PFSK-1 (cell line): ENCODE measurements around the gene FGFR4.

Source experiments
- FOXP2 ChIP-seq: optimal IDR thresholded peaks from 2 replicates; pipeline ENCODE3; 2011; ENCODE audit warnings: borderline replicate concordance, control low read depth, inconsistent platforms; ENCODE audit not compliant: insufficient read depth; ENCODE audit errors: extremely low read length, extremely low read depth
- POLR2AphosphoS5 ChIP-seq: IDR thresholded peaks from 2 replicates; pipeline ENCODE4 v1.6.1; 2012; ENCODE audit warnings: low read depth, mild to moderate bottlenecking, control low read depth, low read length, moderate library complexity
- SIN3A ChIP-seq: IDR thresholded peaks from 2 replicates; pipeline ENCODE4 v1.6.1; 2012; ENCODE audit warnings: mild to moderate bottlenecking, low read length, moderate library complexity, borderline replicate concordance; ENCODE audit not compliant: insufficient read depth
- TAF1 ChIP-seq: IDR thresholded peaks from 2 replicates; pipeline ENCODE4 v1.6.1; 2012; ENCODE audit warnings: low read length, control low read depth, borderline replicate concordance; ENCODE audit not compliant: insufficient read depth
- TF ChIP-seq, protein P1 (sequence below), 2 experiments: IDR thresholded peaks; 2 replicates each; pipeline versions ENCODE4 v1.6.1 to v1.8.0; 2011 to 2012; ENCODE audit warnings: low read depth in 2 of 2, low read length in 2 of 2, control low read depth in 1 of 2, inconsistent platforms in 1 of 2, mild to moderate bottlenecking in 1 of 2, moderate library complexity in 1 of 2; ENCODE audit not compliant: insufficient read depth in 1 of 2

Gene FGFR4

GRCh38 chr5:177064500-177065277 is 22.0 kb upstream of the FGFR4 start:
- TF ChIP-seq TAF1 (no peak), POLR2AphosphoS5 (no peak), SIN3A (no peak), FOXP2 (no peak)
- TF ChIP-seq, protein P1, sequence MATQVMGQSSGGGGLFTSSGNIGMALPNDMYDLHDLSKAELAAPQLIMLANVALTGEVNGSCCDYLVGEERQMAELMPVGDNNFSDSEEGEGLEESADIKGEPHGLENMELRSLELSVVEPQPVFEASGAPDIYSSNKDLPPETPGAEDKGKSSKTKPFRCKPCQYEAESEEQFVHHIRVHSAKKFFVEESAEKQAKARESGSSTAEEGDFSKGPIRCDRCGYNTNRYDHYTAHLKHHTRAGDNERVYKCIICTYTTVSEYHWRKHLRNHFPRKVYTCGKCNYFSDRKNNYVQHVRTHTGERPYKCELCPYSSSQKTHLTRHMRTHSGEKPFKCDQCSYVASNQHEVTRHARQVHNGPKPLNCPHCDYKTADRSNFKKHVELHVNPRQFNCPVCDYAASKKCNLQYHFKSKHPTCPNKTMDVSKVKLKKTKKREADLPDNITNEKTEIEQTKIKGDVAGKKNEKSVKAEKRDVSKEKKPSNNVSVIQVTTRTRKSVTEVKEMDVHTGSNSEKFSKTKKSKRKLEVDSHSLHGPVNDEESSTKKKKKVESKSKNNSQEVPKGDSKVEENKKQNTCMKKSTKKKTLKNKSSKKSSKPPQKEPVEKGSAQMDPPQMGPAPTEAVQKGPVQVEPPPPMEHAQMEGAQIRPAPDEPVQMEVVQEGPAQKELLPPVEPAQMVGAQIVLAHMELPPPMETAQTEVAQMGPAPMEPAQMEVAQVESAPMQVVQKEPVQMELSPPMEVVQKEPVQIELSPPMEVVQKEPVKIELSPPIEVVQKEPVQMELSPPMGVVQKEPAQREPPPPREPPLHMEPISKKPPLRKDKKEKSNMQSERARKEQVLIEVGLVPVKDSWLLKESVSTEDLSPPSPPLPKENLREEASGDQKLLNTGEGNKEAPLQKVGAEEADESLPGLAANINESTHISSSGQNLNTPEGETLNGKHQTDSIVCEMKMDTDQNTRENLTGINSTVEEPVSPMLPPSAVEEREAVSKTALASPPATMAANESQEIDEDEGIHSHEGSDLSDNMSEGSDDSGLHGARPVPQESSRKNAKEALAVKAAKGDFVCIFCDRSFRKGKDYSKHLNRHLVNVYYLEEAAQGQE (IDR thresholded peaks at IDR 0.05; ENCODE audit: insufficient read depth in 1 of 2, low read depth in 2 of 2, low read length in 2 of 2) = no peak

GRCh38 chr5:177065491-177065890 is 21.2 kb upstream of the FGFR4 start:
- TF ChIP-seq, protein P1 (IDR thresholded peaks at IDR 0.05; ENCODE audit: insufficient read depth in 1 of 2, low read depth in 2 of 2, low read length in 2 of 2) = no peak
- TF ChIP-seq POLR2AphosphoS5 (no peak), TAF1 (no peak), SIN3A (no peak), FOXP2 (no peak)

- TF ChIP-seq FOXP2 = no peak
- TF ChIP-seq SIN3A = no peak
- TF ChIP-seq TAF1 = no peak
- TF ChIP-seq POLR2AphosphoS5 = no peak
- TF ChIP-seq, protein P1 (IDR thresholded peaks at IDR 0.05; ENCODE audit: insufficient read depth in 1 of 2, low read depth in 2 of 2, low read length in 2 of 2) = no peak
Observed at GRCh38 chr5:177066224-177066623, 20.5 kb upstream of the FGFR4 start.

- TF ChIP-seq, protein P1 (IDR thresholded peaks at IDR 0.05; ENCODE audit: insufficient read depth in 1 of 2, low read depth in 2 of 2, low read length in 2 of 2) = no peak
- TF ChIP-seq POLR2AphosphoS5 = no peak
- TF ChIP-seq FOXP2 = no peak
- no peak for TF ChIP-seq SIN3A
- TF ChIP-seq TAF1 = no peak
Observed at GRCh38 chr5:177067503-177067902, 19.2 kb upstream of the FGFR4 start.
